GM23338 (cell line): ENCODE measurements around the gene RGS6. TPM values are rescaled to one million over a fixed set of nuclear protein-coding genes. Genes with fewer than 3 reads are reported as not detected.
A peak's percentile ranks its signal among the peaks of the same experiment; 100 is the strongest.

ENCODE experiments used
- ATAC-seq: fragments of 200-7000 bp; cut with Tn5 transposase; 3 replicates; pipeline ENCODE4 v1.9.1; 2020
- DNase-seq: peaks from one replicate; pipeline ENCODE4 v3.0.0-alpha.2; 2015; ENCODE audit warnings: low spot score
- H2AFZ ChIP-seq: fragments of 200-600 bp; sonication (generic); 2 replicates; pipeline ENCODE4 v1.8.0; 2016; ENCODE audit warnings: antibody characterized with exemption, mild to moderate bottlenecking, moderate library complexity
- H3F3A ChIP-seq: fragments of 200-600 bp; sonication (generic); replicated peaks from 2 replicates; pipeline ENCODE4 v1.8.0; 2017; ENCODE audit warnings: antibody characterized with exemption, mixed run types, low read depth
- H3K27ac ChIP-seq: fragments of 200-600 bp; sonication (generic); 2 replicates; pipeline ENCODE4 v1.6.1; 2016; ENCODE audit warnings: low read depth
- H3K27me3 ChIP-seq: fragments of 200-600 bp; sonication (generic); 2 replicates; pipeline ENCODE4 v1.8.0; 2016; ENCODE audit warnings: mild to moderate bottlenecking, mixed run types, moderate library complexity; ENCODE audit not compliant: insufficient read depth
- H3K36me3 ChIP-seq: fragments of 200-600 bp; sonication (generic); 2 replicates; pipeline ENCODE4 v1.8.0; 2016; ENCODE audit warnings: mild to moderate bottlenecking; ENCODE audit not compliant: insufficient read depth
- H3K4me1 ChIP-seq: fragments of 200-600 bp; sonication (generic); 2 replicates; pipeline ENCODE4 v1.8.0; 2016; ENCODE audit warnings: mild to moderate bottlenecking, moderate library complexity; ENCODE audit not compliant: insufficient read depth
- H3K4me2 ChIP-seq: fragments of 200-600 bp; sonication (generic); 2 replicates; pipeline ENCODE4 v1.7.1; 2017; ENCODE audit warnings: mixed run types
- H3K4me3 ChIP-seq: fragments of 200-600 bp; sonication (generic); 2 replicates; pipeline ENCODE4 v1.6.1; 2016; ENCODE audit warnings: mixed run types
- H3K79me2 ChIP-seq: fragments of 200-600 bp; sonication (generic); replicated peaks from 2 replicates; pipeline ENCODE4 v1.8.0; 2017; ENCODE audit warnings: mild to moderate bottlenecking; ENCODE audit not compliant: insufficient read depth
- H3K9me2 ChIP-seq: fragments of 200-600 bp; sonication (generic); 2 replicates; pipeline ENCODE4 v1.8.0; 2017; ENCODE audit not compliant: insufficient read depth
- H4K20me1 ChIP-seq: fragments of 200-600 bp; sonication (generic); replicated peaks from 2 replicates; pipeline ENCODE4 v1.8.0; 2017; ENCODE audit warnings: mild to moderate bottlenecking; ENCODE audit not compliant: insufficient read depth
- H3K27ac Mint-ChIP-seq: 2 replicates; pipeline ENCODE4 v1.8.0; 2020; ENCODE audit warnings: inconsistent platforms, mild to moderate bottlenecking, moderate library complexity, mixed read lengths
- H3K27me3 Mint-ChIP-seq: 3 replicates; pipeline ENCODE4 v1.8.0; 2022; ENCODE audit warnings: low read depth, mild to moderate bottlenecking, moderate library complexity, mixed read lengths, inconsistent platforms; ENCODE audit not compliant: insufficient read depth, poor library complexity
- H3K36me3 Mint-ChIP-seq: 3 replicates; pipeline ENCODE4 v1.8.0; 2021; ENCODE audit warnings: low read depth, mild to moderate bottlenecking, inconsistent platforms, moderate library complexity, mixed read lengths
- H3K4me1 Mint-ChIP-seq: 3 replicates; pipeline ENCODE4 v1.8.0; 2020; ENCODE audit warnings: mild to moderate bottlenecking, inconsistent platforms, mixed read lengths
- H3K4me3 Mint-ChIP-seq: 3 replicates; pipeline ENCODE4 v1.8.0; 2021; ENCODE audit warnings: moderate library complexity, mild to moderate bottlenecking, inconsistent platforms, mixed read lengths
- H3K9me3 Mint-ChIP-seq: 3 replicates; pipeline ENCODE4 v1.8.0; 2020; ENCODE audit warnings: moderate library complexity, mild to moderate bottlenecking, inconsistent platforms, mixed read lengths
- CREB1 ChIP-seq: fragments of 250-450 bp; sonication (Bioruptor Pico); IDR thresholded peaks from 2 replicates; pipeline ENCODE4 v1.5.0; 2020; ENCODE audit warnings: low read depth, mild to moderate bottlenecking, moderate library complexity
- CTCF ChIP-seq, 2 experiments: fragments of 200-600 bp in 1 of 2; sonication (generic) in 1 of 2; conservative IDR thresholded peaks; 2 replicates each; pipeline versions ENCODE4 v1.5.1 to v1.6.1; 2016 to 2017; ENCODE audit warnings: antibody characterized with exemption in 2 of 2, low read depth in 2 of 2, mild to moderate bottlenecking in 2 of 2, moderate library complexity in 1 of 2
- EZH2 ChIP-seq: fragments of 200-600 bp; sonication (generic); IDR thresholded peaks from one replicate; pipeline ENCODE4 v1.8.0; 2017; ENCODE audit warnings: antibody characterized with exemption, mild to moderate bottlenecking, low read depth; ENCODE audit not compliant: unreplicated experiment
- EZH2phosphoT487 ChIP-seq: fragments of 200-600 bp; sonication (generic); IDR thresholded peaks from one replicate; pipeline ENCODE4 v1.8.1; 2018; ENCODE audit warnings: antibody characterized with exemption; ENCODE audit not compliant: unreplicated experiment
- JUNB ChIP-seq: IDR thresholded peaks from one replicate; pipeline ENCODE4 v1.6.1; 2016; ENCODE audit warnings: antibody characterized with exemption; ENCODE audit not compliant: unreplicated experiment
- NANOG ChIP-seq: IDR thresholded peaks from 2 replicates; pipeline ENCODE4 v1.6.1; 2016; ENCODE audit warnings: antibody characterized with exemption, borderline replicate concordance
- POLR2AphosphoS5 ChIP-seq: IDR thresholded peaks from 2 replicates; pipeline ENCODE4 v1.6.1; 2016; ENCODE audit warnings: antibody characterized with exemption, low read depth
- STAT1 ChIP-seq: IDR thresholded peaks from one replicate; pipeline ENCODE4 v1.6.1; 2016; ENCODE audit warnings: antibody characterized with exemption; ENCODE audit not compliant: unreplicated experiment
- ZNF114 ChIP-seq: fragments of 250-450 bp; sonication (Bioruptor Pico); IDR thresholded peaks from 2 replicates; pipeline ENCODE4 v1.5.0; 2020; ENCODE audit warnings: mild to moderate bottlenecking, moderate library complexity
- ZNF331 ChIP-seq: fragments of 250-450 bp; sonication (Bioruptor Pico); IDR thresholded peaks from 2 replicates; pipeline ENCODE4 v1.5.0; 2020; ENCODE audit warnings: low read depth, mild to moderate bottlenecking, moderate library complexity
- polyA plus RNA-seq: library from polyadenylated mRNA; unstranded; fragments of >200 nt; fragmentation: Nextera tagmentation; extraction: Ambion mirVana; gene quantifications from 2 replicates; pipeline ENCODE4 v1.2.1, GENCODE V29; 2016
- total RNA-seq: library from RNA; depleted of rRNA; stranded (reverse); fragments of >200 nt; shearing (Covaris generic); gene quantifications from 2 replicates; pipeline ENCODE4 v1.2.3, GENCODE V29; 2014
- TF ChIP-seq, protein P1 (sequence below): IDR thresholded peaks from 2 replicates; pipeline ENCODE4 v1.6.1; 2016; ENCODE audit warnings: antibody characterized with exemption
- TF ChIP-seq, protein P2 (sequence below): fragments of 250-450 bp; sonication (Bioruptor Pico); IDR thresholded peaks from 2 replicates; pipeline ENCODE4 v1.5.0; 2020; ENCODE audit warnings: mild to moderate bottlenecking, moderate library complexity

RGS6 gene
- total and polyA plus RNA-seq, 2 experiments from 2014 or later = 0.66 to 0.83 TPM

DNA sequence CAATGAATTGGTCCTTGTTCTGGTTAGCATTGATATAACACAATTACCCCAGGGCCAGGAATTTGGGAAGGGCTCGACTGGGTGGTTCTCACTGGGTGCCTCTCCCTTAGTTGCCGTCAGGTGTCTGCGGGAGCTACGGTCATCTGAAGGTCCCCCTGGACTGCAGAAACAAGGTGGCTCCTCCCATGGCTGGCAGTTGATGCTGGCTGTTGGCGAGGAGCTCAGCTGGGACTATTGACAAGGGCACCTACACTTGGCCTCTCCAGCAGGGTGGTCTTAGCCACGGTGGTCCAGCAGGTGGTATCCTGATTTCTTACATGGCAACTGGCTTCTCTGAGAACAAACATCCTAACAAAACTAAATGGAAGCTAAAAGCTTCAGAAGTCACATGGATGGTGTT, 41.0 kb upstream of the RGS6 start:
- peaks cover 29% of the 10 kb centered on the region for H3K4me1 Mint-ChIP-seq
- H3K4me2 ChIP-seq = 0 out of 2 replicates have a peak overlapping the region, but pooled peaks have one; percentile 20
- H3K36me3 ChIP-seq = no peaks in the 10 kb centered on the region

GRCh38 chr14:71891970-71892369, 40.3 kb upstream of the RGS6 start:
- H3K27ac Mint-ChIP-seq = peak overlapping the region; percentile 75
- H3K4me1 Mint-ChIP-seq = peaks cover 29% of the 10 kb centered on the region
- no peaks in the 10 kb centered on the region for H3K27me3 ChIP-seq
- no peaks in the 10 kb centered on the region for H3K27me3 Mint-ChIP-seq
- H3K4me3 Mint-ChIP-seq = no peak overlapping the region
- peaks cover 10% of the 10 kb centered on the region for H3K36me3 Mint-ChIP-seq
- DNase-seq (peak; percentile 71), ATAC-seq (peak; percentile 85)
- H4K20me1 ChIP-seq = no peaks in the 10 kb centered on the region
- no peaks in the 10 kb centered on the region for H3F3A ChIP-seq
- H3K9me2 ChIP-seq = peaks cover 10% of the 10 kb centered on the region; the same call in 1 of the 2 replicates
- H3K4me1 ChIP-seq = peaks cover 22% of the 10 kb centered on the region
- H3K27ac ChIP-seq = peak overlapping the region; percentile 92
- no peak overlapping the region for H2AFZ ChIP-seq
- H3K9me3 Mint-ChIP-seq = peaks cover 24% of the 10 kb centered on the region
- no peaks in the 10 kb centered on the region for H3K79me2 ChIP-seq
- H3K36me3 ChIP-seq = no peaks in the 10 kb centered on the region
- H3K4me2 ChIP-seq = peak overlapping the region; percentile 22
- no peak overlapping the region for H3K4me3 ChIP-seq
- TF ChIP-seq, protein P1, sequence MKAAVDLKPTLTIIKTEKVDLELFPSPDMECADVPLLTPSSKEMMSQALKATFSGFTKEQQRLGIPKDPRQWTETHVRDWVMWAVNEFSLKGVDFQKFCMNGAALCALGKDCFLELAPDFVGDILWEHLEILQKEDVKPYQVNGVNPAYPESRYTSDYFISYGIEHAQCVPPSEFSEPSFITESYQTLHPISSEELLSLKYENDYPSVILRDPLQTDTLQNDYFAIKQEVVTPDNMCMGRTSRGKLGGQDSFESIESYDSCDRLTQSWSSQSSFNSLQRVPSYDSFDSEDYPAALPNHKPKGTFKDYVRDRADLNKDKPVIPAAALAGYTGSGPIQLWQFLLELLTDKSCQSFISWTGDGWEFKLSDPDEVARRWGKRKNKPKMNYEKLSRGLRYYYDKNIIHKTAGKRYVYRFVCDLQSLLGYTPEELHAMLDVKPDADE = no peak
- TF ChIP-seq EZH2phosphoT487 (no peak), POLR2AphosphoS5 (no peak), EZH2 (no peak), ZNF331 (CRISPR knock-in tag) (no peak), CREB1 (CRISPR knock-in tag) (no peak), STAT1 (no peak), JUNB (no peak), ZNF114 (CRISPR knock-in tag) (no peak), CTCF (conservative IDR thresholded peaks at IDR 0.05; ENCODE audit: low read depth in 2 of 2) (no peak), NANOG (peak; percentile 77; the same call in 1 of the 2 replicates)
- TF ChIP-seq, protein P2, sequence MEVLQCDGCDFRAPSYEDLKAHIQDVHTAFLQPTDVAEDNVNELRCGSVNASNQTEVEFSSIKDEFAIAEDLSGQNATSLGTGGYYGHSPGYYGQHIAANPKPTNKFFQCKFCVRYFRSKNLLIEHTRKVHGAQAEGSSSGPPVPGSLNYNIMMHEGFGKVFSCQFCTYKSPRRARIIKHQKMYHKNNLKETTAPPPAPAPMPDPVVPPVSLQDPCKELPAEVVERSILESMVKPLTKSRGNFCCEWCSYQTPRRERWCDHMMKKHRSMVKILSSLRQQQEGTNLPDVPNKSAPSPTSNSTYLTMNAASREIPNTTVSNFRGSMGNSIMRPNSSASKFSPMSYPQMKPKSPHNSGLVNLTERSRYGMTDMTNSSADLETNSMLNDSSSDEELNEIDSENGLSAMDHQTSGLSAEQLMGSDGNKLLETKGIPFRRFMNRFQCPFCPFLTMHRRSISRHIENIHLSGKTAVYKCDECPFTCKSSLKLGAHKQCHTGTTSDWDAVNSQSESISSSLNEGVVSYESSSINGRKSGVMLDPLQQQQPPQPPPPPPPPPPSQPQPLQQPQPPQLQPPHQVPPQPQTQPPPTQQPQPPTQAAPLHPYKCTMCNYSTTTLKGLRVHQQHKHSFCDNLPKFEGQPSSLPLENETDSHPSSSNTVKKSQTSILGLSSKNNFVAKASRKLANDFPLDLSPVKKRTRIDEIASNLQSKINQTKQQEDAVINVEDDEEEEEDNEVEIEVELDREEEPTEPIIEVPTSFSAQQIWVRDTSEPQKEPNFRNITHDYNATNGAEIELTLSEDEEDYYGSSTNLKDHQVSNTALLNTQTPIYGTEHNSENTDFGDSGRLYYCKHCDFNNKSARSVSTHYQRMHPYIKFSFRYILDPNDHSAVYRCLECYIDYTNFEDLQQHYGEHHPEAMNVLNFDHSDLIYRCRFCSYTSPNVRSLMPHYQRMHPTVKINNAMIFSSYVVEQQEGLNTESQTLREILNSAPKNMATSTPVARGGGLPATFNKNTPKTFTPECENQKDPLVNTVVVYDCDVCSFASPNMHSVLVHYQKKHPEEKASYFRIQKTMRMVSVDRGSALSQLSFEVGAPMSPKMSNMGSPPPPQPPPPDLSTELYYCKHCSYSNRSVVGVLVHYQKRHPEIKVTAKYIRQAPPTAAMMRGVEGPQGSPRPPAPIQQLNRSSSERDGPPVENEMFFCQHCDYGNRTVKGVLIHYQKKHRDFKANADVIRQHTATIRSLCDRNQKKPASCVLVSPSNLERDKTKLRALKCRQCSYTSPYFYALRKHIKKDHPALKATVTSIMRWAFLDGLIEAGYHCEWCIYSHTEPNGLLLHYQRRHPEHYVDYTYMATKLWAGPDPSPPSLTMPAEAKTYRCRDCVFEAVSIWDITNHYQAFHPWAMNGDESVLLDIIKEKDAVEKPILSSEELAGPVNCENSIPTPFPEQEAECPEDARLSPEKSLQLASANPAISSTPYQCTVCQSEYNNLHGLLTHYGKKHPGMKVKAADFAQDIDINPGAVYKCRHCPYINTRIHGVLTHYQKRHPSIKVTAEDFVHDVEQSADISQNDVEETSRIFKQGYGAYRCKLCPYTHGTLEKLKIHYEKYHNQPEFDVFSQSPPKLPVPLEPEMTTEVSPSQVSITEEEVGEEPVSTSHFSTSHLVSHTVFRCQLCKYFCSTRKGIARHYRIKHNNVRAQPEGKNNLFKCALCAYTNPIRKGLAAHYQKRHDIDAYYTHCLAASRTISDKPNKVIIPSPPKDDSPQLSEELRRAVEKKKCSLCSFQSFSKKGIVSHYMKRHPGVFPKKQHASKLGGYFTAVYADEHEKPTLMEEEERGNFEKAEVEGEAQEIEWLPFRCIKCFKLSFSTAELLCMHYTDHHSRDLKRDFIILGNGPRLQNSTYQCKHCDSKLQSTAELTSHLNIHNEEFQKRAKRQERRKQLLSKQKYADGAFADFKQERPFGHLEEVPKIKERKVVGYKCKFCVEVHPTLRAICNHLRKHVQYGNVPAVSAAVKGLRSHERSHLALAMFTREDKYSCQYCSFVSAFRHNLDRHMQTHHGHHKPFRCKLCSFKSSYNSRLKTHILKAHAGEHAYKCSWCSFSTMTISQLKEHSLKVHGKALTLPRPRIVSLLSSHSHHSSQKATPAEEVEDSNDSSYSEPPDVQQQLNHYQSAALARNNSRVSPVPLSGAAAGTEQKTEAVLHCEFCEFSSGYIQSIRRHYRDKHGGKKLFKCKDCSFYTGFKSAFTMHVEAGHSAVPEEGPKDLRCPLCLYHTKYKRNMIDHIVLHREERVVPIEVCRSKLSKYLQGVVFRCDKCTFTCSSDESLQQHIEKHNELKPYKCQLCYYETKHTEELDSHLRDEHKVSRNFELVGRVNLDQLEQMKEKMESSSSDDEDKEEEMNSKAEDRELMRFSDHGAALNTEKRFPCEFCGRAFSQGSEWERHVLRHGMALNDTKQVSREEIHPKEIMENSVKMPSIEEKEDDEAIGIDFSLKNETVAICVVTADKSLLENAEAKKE (CRISPR knock-in tag) = 0 out of 2 replicates have a peak, but pooled peaks have one; percentile 28

More for the DNA sequence above, 41.0 kb upstream of the RGS6 start:
- Histone ChIP-seq H4K20me1 (no peaks in the 10 kb centered on the region), H3K27me3 (no peaks in the 10 kb centered on the region), H3K27ac (peak overlapping the region; percentile 92), H3F3A (no peaks in the 10 kb centered on the region), H2AFZ (0 out of 2 replicates have a peak overlapping the region, but pooled peaks have one; percentile 8), H3K4me1 (peaks cover 22% of the 10 kb centered on the region), H3K4me3 (no peak overlapping the region), H3K79me2 (no peaks in the 10 kb centered on the region), H3K9me2 (peaks cover 6% of the 10 kb centered on the region; the same call in 1 of the 2 replicates)
- Mint-ChIP-seq H3K4me3 (no peak overlapping the region), H3K9me3 (peaks cover 24% of the 10 kb centered on the region), H3K27me3 (no peaks in the 10 kb centered on the region), H3K36me3 (peaks cover 10% of the 10 kb centered on the region), H3K27ac (peak overlapping the region; percentile 18; the same call in 1 of the 2 replicates)
- TF ChIP-seq POLR2AphosphoS5 = no peak
- peak; percentile 56 for TF ChIP-seq ZNF331 (CRISPR knock-in tag)
- TF ChIP-seq STAT1 = no peak
- ATAC-seq (peak; percentile 33; the same call in 2 of the 3 replicates), DNase-seq (peak; percentile 4)
